ENCODE data around the gene ATP6V0D1. TPM values are rescaled to one million over a fixed set of nuclear protein-coding genes. Genes with fewer than 3 reads are reported as not detected.

Gene ATP6V0D1
- total and polyA plus RNA-seq, 8 donors = 48.5 to 185 (median 58.6) TPM

- no peak for TF ChIP-seq CTCF (IDR thresholded peaks at IDR 0.05)
- Histone ChIP-seq H3K36me3 (peaks cover 0 to 21% of the 10 kb centered on the region in 2 donors), H3K4me1 (peaks cover 36 to 92% of the 10 kb centered on the region in 2 donors), H3K9me3 (no peaks in the 10 kb centered on the region), H3K4me3 (no peak overlapping the region), H3K27ac (no peak overlapping the region), H3K27me3 (no peaks in the 10 kb centered on the region)
- ATAC-seq = no peak
- DNase-seq = peak in 1 of 4 donors; percentile 3
- intact Hi-C loops (cut with DNase I) = no loop called here
Measured at GRCh38 chr16:67463059-67463458, 17.9 kb downstream of the ATP6V0D1 start.

GRCh38 chr16:67462279-67462655, 18.7 kb downstream of the ATP6V0D1 start:
- peaks cover 0 to 28% of the 10 kb centered on the region in 2 donors for H3K36me3 ChIP-seq
- intact Hi-C loops (cut with DNase I) = no loop called here
- peak overlapping the region in 1 of 2 donors; percentile 56 for H3K27ac ChIP-seq
- no peaks in the 10 kb centered on the region for H3K27me3 ChIP-seq
- H3K4me3 ChIP-seq = no peak overlapping the region
- peaks cover 42 to 94% of the 10 kb centered on the region in 2 donors for H3K4me1 ChIP-seq
- no peaks in the 10 kb centered on the region for H3K9me3 ChIP-seq
- TF ChIP-seq CTCF (IDR thresholded peaks at IDR 0.05) = no peak
- no peak for ATAC-seq
- DNase-seq = no peak

- Histone ChIP-seq H3K27me3 (no peaks in the 10 kb centered on the region), H3K36me3 (peaks cover 0 to 29% of the 10 kb centered on the region in 2 donors), H3K9me3 (no peaks in the 10 kb centered on the region), H3K4me1 (peaks cover 44 to 94% of the 10 kb centered on the region in 2 donors), H3K4me3 (no peak overlapping the region), H3K27ac (peak overlapping the region in 1 of 2 donors; percentile 56)
- ATAC-seq (peak; percentile 43), DNase-seq (peak in 1 of 4 donors; percentile 72)
- TF ChIP-seq CTCF (IDR thresholded peaks at IDR 0.05) = no peak
- intact Hi-C loops (cut with DNase I) = no loop called here
Measured at GRCh38 chr16:67461600-67462278, 19.2 kb downstream of the ATP6V0D1 start.

GRCh38 chr16:67460961-67461360, 20.0 kb downstream of the ATP6V0D1 start:
- Histone ChIP-seq H3K4me3 (no peak overlapping the region), H3K9me3 (no peaks in the 10 kb centered on the region), H3K27me3 (no peaks in the 10 kb centered on the region), H3K4me1 (peaks cover 44 to 93% of the 10 kb centered on the region in 2 donors), H3K27ac (no peak overlapping the region), H3K36me3 (peaks cover 0 to 29% of the 10 kb centered on the region in 2 donors)
- intact Hi-C loops (cut with DNase I) = no loop called here
- TF ChIP-seq CTCF (IDR thresholded peaks at IDR 0.05) = no peak
- ATAC-seq (no peak), DNase-seq (no peak)

GRCh38 chr16:67460168-67460567, 20.8 kb downstream of the ATP6V0D1 start:
- no peaks in the 10 kb centered on the region for H3K27me3 ChIP-seq
- TF ChIP-seq CTCF (IDR thresholded peaks at IDR 0.05) = no peak
- ATAC-seq = no peak
- H3K9me3 ChIP-seq = no peaks in the 10 kb centered on the region
- peaks cover 40 to 86% of the 10 kb centered on the region in 2 donors for H3K4me1 ChIP-seq
- H3K27ac ChIP-seq = peak overlapping the region; percentile 71 to 75
- intact Hi-C loops (cut with DNase I) = no loop called here
- no peak overlapping the region for H3K4me3 ChIP-seq
- peaks cover 0 to 33% of the 10 kb centered on the region in 2 donors for H3K36me3 ChIP-seq
- no peak for DNase-seq

All from left lung (tissue), 10 donors.